Measurements from ENCODE around the gene OLFML2B.

DNA sequence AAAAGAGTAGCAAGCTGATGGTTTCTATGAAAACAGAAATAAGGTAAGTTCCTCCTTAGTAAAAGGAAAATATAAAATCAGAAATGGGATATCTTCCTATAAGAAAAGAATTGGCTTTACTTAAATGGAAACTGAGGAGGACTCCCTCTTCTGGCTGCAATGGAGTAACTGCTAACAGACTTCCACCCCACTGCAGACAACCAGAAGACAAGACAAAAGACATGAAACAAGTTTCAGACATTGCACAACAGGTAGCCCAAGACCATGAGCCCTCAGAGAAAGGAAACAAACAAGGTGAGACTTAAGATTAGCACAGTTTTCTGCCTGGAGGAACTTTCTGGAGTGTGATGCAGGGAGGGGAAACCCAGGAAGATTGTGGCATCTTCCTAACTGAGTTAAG, 17.0 kb upstream of the OLFML2B start:
- TF ChIP-seq, protein P1, sequence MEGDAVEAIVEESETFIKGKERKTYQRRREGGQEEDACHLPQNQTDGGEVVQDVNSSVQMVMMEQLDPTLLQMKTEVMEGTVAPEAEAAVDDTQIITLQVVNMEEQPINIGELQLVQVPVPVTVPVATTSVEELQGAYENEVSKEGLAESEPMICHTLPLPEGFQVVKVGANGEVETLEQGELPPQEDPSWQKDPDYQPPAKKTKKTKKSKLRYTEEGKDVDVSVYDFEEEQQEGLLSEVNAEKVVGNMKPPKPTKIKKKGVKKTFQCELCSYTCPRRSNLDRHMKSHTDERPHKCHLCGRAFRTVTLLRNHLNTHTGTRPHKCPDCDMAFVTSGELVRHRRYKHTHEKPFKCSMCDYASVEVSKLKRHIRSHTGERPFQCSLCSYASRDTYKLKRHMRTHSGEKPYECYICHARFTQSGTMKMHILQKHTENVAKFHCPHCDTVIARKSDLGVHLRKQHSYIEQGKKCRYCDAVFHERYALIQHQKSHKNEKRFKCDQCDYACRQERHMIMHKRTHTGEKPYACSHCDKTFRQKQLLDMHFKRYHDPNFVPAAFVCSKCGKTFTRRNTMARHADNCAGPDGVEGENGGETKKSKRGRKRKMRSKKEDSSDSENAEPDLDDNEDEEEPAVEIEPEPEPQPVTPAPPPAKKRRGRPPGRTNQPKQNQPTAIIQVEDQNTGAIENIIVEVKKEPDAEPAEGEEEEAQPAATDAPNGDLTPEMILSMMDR (conservative IDR thresholded peaks at IDR 0.05): peak; percentile 58; the same call in 1 of the 2 replicates
- TF ChIP-seq EZH2 (IDR thresholded peaks at IDR 0.05; ENCODE audit: low read depth): no peak

Measured in PC-9 (cell line).